A673 (cell line): ENCODE data around the gene SLC6A2.

ENCODE experiments used
- EZH2 ChIP-seq: fragments of 200-600 bp; sonication (generic); IDR thresholded peaks from 2 replicates; pipeline ENCODE4 v1.6.1; 2017; ENCODE audit warnings: borderline replicate concordance, low read depth, mild to moderate bottlenecking, mixed read lengths, antibody characterized with exemption, low read length; ENCODE audit not compliant: poor library complexity, severe bottlenecking
- TF ChIP-seq, protein P1 (sequence below): fragments of 300-800, 200-600 bp; sonication (generic); conservative IDR thresholded peaks from 2 replicates; pipeline ENCODE4 v1.5.1; 2017; ENCODE audit warnings: low read depth, mild to moderate bottlenecking, antibody characterized with exemption, low read length, moderate library complexity, mixed read lengths

DNA sequence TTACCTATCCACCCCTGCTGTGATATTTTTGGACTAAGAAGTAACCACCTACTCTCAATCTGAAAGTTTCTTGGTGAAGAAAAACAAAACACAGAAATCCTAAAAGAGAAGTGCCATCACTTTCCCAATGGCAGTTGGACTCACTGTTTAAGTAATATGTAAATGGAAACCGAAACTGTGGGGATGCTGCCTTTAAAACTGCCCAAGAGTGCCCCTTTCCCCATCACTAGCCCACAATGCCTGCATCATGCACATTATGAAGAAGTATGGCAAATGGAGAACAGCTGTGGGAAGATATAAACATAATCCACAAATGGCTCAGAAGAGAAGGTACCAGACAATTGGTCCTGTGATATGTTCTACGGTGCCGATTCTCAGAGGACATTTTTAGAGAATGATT is 33.5 kb upstream of the SLC6A2 start:
- TF ChIP-seq, protein P1, sequence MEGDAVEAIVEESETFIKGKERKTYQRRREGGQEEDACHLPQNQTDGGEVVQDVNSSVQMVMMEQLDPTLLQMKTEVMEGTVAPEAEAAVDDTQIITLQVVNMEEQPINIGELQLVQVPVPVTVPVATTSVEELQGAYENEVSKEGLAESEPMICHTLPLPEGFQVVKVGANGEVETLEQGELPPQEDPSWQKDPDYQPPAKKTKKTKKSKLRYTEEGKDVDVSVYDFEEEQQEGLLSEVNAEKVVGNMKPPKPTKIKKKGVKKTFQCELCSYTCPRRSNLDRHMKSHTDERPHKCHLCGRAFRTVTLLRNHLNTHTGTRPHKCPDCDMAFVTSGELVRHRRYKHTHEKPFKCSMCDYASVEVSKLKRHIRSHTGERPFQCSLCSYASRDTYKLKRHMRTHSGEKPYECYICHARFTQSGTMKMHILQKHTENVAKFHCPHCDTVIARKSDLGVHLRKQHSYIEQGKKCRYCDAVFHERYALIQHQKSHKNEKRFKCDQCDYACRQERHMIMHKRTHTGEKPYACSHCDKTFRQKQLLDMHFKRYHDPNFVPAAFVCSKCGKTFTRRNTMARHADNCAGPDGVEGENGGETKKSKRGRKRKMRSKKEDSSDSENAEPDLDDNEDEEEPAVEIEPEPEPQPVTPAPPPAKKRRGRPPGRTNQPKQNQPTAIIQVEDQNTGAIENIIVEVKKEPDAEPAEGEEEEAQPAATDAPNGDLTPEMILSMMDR: no peak
- no peak for TF ChIP-seq EZH2
